HCT116 (cell line): ENCODE measurements around the gene LSS. TPM values are rescaled to one million over a fixed set of nuclear protein-coding genes. Genes with fewer than 3 reads are reported as not detected.

Source experiments
- ATAC-seq: fragments of 200-7000 bp; cut with Tn5 transposase; 2 replicates; pipeline ENCODE4 v1.9.1; 2020; ENCODE audit warnings: mild to moderate bottlenecking, moderate library complexity
- BruUV-seq: library from RNA; stranded (reverse); fragments of 400-500 nt; replicated peaks from 2 replicates; lab custom pipeline; 2021; lab: Mats Ljungman, UMichigan
- CTCF ChIA-PET: fragments of 300-600 bp; sonication (Branson Sonifier 250); formaldehyde crosslinking; loops from one replicate; lab custom pipeline; 2021; ENCODE audit warnings: antibody characterized with exemption; lab: Charles Lee
- POLR2A ChIA-PET: fragments of 300-600, 350-600 bp; sonication (Branson Sonifier 250); formaldehyde crosslinking; loops from one replicate; lab custom pipeline; 2021; ENCODE audit warnings: antibody characterized with exemption; lab: Charles Lee
- RAD21 ChIA-PET, 2 experiments: fragments of 300-600 bp; sonication (Branson Sonifier 250); formaldehyde crosslinking; loops; one replicate each; lab custom pipeline; 2023; ENCODE audit warnings: low total read pairs in 2 of 2; ENCODE audit not compliant: uncharacterized antibody in 2 of 2, unreplicated experiment in 2 of 2, low non-redundant PET in 1 of 2; lab: Charles Lee
- DNase-seq: peaks from one replicate; pipeline ENCODE4 v3.0.0-alpha.2; 2010; ENCODE audit warnings: low read depth, low spot score
- H2AFZ ChIP-seq: fragments of 200-600 bp; shearing (Covaris generic), sonication (generic); 2 replicates; pipeline ENCODE4 v1.6.1; 2017; ENCODE audit warnings: low read depth, mixed run types, mixed read lengths, antibody characterized with exemption, low read length; ENCODE audit not compliant: poor library complexity, severe bottlenecking
- H3K27ac ChIP-seq: 2 replicates; pipeline ENCODE4 v1.5.1; 2012; ENCODE audit warnings: low read depth, low read length
- H3K27me3 ChIP-seq: fragments of 200-600 bp; sonication (generic); 2 replicates; pipeline ENCODE4 v1.6.1; 2016; ENCODE audit warnings: mixed run types, low read length, mixed read lengths; ENCODE audit not compliant: insufficient read depth
- H3K36me3 ChIP-seq, 2 experiments: fragments of 200-500 bp in 1 of 2; fragments of 200-600 bp in 1 of 2; sonication (Bioruptor generic) in 1 of 2; sonication (generic) in 1 of 2; 2 replicates each; pipeline versions ENCODE4 v1.5.1 to v1.6.1; 2014 to 2016; ENCODE audit warnings: low read length in 2 of 2, inconsistent platforms in 1 of 2, mixed read lengths in 1 of 2, mixed run types in 1 of 2; ENCODE audit not compliant: insufficient read depth in 2 of 2, control insufficient read depth in 1 of 2
- H3K4me1 ChIP-seq, 2 experiments: fragments of 200-600 bp in 1 of 2; sonication (generic) in 1 of 2; 2 replicates each; pipeline versions ENCODE4 v1.5.1 to v1.6.1; 2012 to 2017; ENCODE audit warnings: low read length in 2 of 2, inconsistent platforms in 1 of 2, mild to moderate bottlenecking in 1 of 2, mixed read lengths in 1 of 2, mixed run types in 1 of 2, moderate library complexity in 1 of 2; ENCODE audit not compliant: insufficient read depth in 2 of 2, control insufficient read depth in 1 of 2
- H3K4me2 ChIP-seq: fragments of 200-600 bp; sonication (generic); 2 replicates; pipeline ENCODE4 v1.6.1; 2017; ENCODE audit warnings: mixed run types, low read length, mixed read lengths
- H3K4me3 ChIP-seq, 2 experiments: fragments of 200-600 bp in 1 of 2; sonication (generic) in 1 of 2; replicated peaks in 1 of 2; 2 replicates each; pipeline ENCODE4 v1.5.1; 2011 to 2016; ENCODE audit warnings: low read length in 2 of 2, control low read depth in 1 of 2, low read depth in 1 of 2, mild to moderate bottlenecking in 1 of 2, mixed read lengths in 1 of 2, mixed run types in 1 of 2
- H3K79me2 ChIP-seq: fragments of 200-600 bp; sonication (generic); 2 replicates; pipeline ENCODE4 v1.6.1; 2017; ENCODE audit warnings: mild to moderate bottlenecking, mixed run types, low read length, moderate library complexity, mixed read lengths; ENCODE audit not compliant: insufficient read depth
- H3K9ac ChIP-seq: fragments of 200-600 bp; sonication (generic); 2 replicates; pipeline ENCODE4 v1.6.1; 2016; ENCODE audit warnings: low read length, mixed read lengths
- H3K9me2 ChIP-seq: fragments of 200-600 bp; sonication (generic), shearing (Covaris generic); 2 replicates; pipeline ENCODE4 v1.6.1; 2017; ENCODE audit warnings: mixed run types, mild to moderate bottlenecking, moderate library complexity; ENCODE audit not compliant: insufficient read depth
- H3K9me3 ChIP-seq, 2 experiments: fragments of 200-500 bp in 1 of 2; fragments of 200-600 bp in 1 of 2; sonication (Bioruptor generic) in 1 of 2; sonication (generic) in 1 of 2; 2 replicates each; pipeline ENCODE4 v1.6.1; 2014 to 2017; ENCODE audit warnings: low read length in 2 of 2, mixed read lengths in 2 of 2, inconsistent platforms in 1 of 2, low read depth in 1 of 2, mild to moderate bottlenecking in 1 of 2, mixed run types in 1 of 2, moderate library complexity in 1 of 2; ENCODE audit not compliant: control insufficient read depth in 1 of 2, insufficient read depth in 1 of 2
- H4K20me1 ChIP-seq: fragments of 200-600 bp; sonication (generic), shearing (Covaris generic); 2 replicates; pipeline ENCODE4 v1.6.1; 2017; ENCODE audit warnings: mixed run types, mild to moderate bottlenecking, moderate library complexity; ENCODE audit not compliant: insufficient read depth
- ATF3 ChIP-seq: IDR thresholded peaks from 2 replicates; pipeline ENCODE4 v1.6.1; 2012
- CBX3 ChIP-seq: IDR thresholded peaks from 2 replicates; pipeline ENCODE4 v1.6.1; 2012; ENCODE audit warnings: low read depth
- CEBPB ChIP-seq: IDR thresholded peaks from 2 replicates; pipeline ENCODE4 v1.6.1; 2012; ENCODE audit warnings: low read depth
- EGR1 ChIP-seq: IDR thresholded peaks from 2 replicates; pipeline ENCODE4 v1.6.1; 2012; ENCODE audit warnings: low read depth
- ELF1 ChIP-seq: IDR thresholded peaks from 2 replicates; pipeline ENCODE4 v1.6.1; 2012; ENCODE audit warnings: low read depth, borderline replicate concordance
- FOSL1 ChIP-seq: IDR thresholded peaks from 2 replicates; pipeline ENCODE4 v1.6.1; 2012; ENCODE audit warnings: low read depth
- JUND ChIP-seq: IDR thresholded peaks from 2 replicates; pipeline ENCODE4 v1.6.1; 2012
- MAX ChIP-seq: IDR thresholded peaks from 2 replicates; pipeline ENCODE4 v1.6.1; 2012
- POLR2A ChIP-seq: IDR thresholded peaks from 2 replicates; pipeline ENCODE4 v1.7.0; 2011; ENCODE audit warnings: borderline replicate concordance; ENCODE audit not compliant: insufficient read depth, insufficient read length; ENCODE audit errors: extremely low read depth
- POLR2AphosphoS5 ChIP-seq: IDR thresholded peaks from 2 replicates; pipeline ENCODE4 v1.6.1; 2011; ENCODE audit warnings: mild to moderate bottlenecking, low read depth, low read length, moderate library complexity
- SIN3A ChIP-seq: IDR thresholded peaks from 2 replicates; pipeline ENCODE4 v1.6.1; 2012; ENCODE audit warnings: low read depth
- SP1 ChIP-seq: IDR thresholded peaks from 2 replicates; pipeline ENCODE4 v1.6.1; 2012; ENCODE audit warnings: low read depth
- SRF ChIP-seq: IDR thresholded peaks from 2 replicates; pipeline ENCODE4 v1.6.1; 2012; ENCODE audit warnings: low read depth
- TCF7L2 ChIP-seq: IDR thresholded peaks from 2 replicates; pipeline ENCODE4 v1.7.0; 2011; ENCODE audit warnings: borderline replicate concordance, inconsistent platforms; ENCODE audit not compliant: insufficient read depth, insufficient read length; ENCODE audit errors: extremely low read depth
- YY1 ChIP-seq: IDR thresholded peaks from 2 replicates; pipeline ENCODE4 v1.6.1; 2011; ENCODE audit warnings: low read length, low read depth, moderate library complexity, mild to moderate bottlenecking; ENCODE audit not compliant: insufficient replicate concordance; ENCODE audit errors: extremely low read depth
- ZFX ChIP-seq: fragments of 450-650 bp; IDR thresholded peaks from 2 replicates; pipeline ENCODE4 v1.6.1; 2017
- ZNF274 ChIP-seq: fragments of 200-500 bp; sonication (Bioruptor generic); IDR thresholded peaks from 2 replicates; pipeline ENCODE4 v1.6.1; 2014; ENCODE audit warnings: mild to moderate bottlenecking, low read depth, low read length, inconsistent platforms
- intact Hi-C: fragments of 100-400 bp; cut with micrococcal nuclease; formaldehyde crosslinking; loops from 2 replicates; pipeline ENCODE4 v1.10.0; 2022
- total RNA-seq: library from RNA; stranded (reverse); gene quantifications from one replicate; pipeline ENCODE4 v1.2.1, GENCODE V29; 2021; ENCODE audit not compliant: unreplicated experiment
- TF ChIP-seq, protein P1 (sequence below): IDR thresholded peaks from 2 replicates; pipeline ENCODE4 v1.6.1; 2012; ENCODE audit warnings: low read depth
- TF ChIP-seq, protein P2 (sequence below): IDR thresholded peaks from 2 replicates; pipeline ENCODE4 v1.6.1; 2011; ENCODE audit warnings: mild to moderate bottlenecking, low read length, moderate library complexity; ENCODE audit not compliant: insufficient replicate concordance; ENCODE audit errors: extremely low read depth
- TF ChIP-seq, protein P3 (sequence below), 3 experiments: fragments of 200-600 bp in 1 of 3; sonication (generic) in 1 of 3; IDR thresholded peaks in 2 of 3; conservative IDR thresholded peaks in 1 of 3; 2 replicates each; pipeline ENCODE4 v1.5.1; 2012 to 2017; ENCODE audit warnings: low read depth in 2 of 3, low read length in 2 of 3, antibody characterized with exemption in 1 of 3, borderline replicate concordance in 1 of 3, control low read depth in 1 of 3, mild to moderate bottlenecking in 1 of 3, mixed read lengths in 1 of 3, mixed run types in 1 of 3, moderate library complexity in 1 of 3; ENCODE audit not compliant: insufficient read depth in 1 of 3

The LSS gene
- total RNA-seq, 1 experiment from 2014 or later, result 44.7 TPM

- H3K4me2 ChIP-seq, result no peak overlapping the region
- POLR2A ChIA-PET, result no interaction called here
- no peaks in the 10 kb centered on the region for H3K4me1 ChIP-seq
- H3K9ac ChIP-seq, result no peak overlapping the region
- H4K20me1 ChIP-seq, result no peaks in the 10 kb centered on the region
- H3K9me2 ChIP-seq, result no peaks in the 10 kb centered on the region
- BruUV-seq, result no TSS peak
- RAD21 ChIA-PET, result no interaction called here
- no peaks in the 10 kb centered on the region for H3K79me2 ChIP-seq
- no peak for ATAC-seq
- intact Hi-C loops, result no loop called here
- no peaks in the 10 kb centered on the region for H3K9me3 ChIP-seq
- H3K27ac ChIP-seq, result no peak overlapping the region
- CTCF ChIA-PET, result no interaction called here
- H3K4me3 ChIP-seq, result no peak overlapping the region
- no peak overlapping the region for H2AFZ ChIP-seq
- no peak for DNase-seq
- H3K36me3 ChIP-seq, result no peaks in the 10 kb centered on the region
- TF ChIP-seq ELF1, result no peak
- TF ChIP-seq CBX3, result no peak
- TF ChIP-seq CEBPB, result no peak
- no peak for TF ChIP-seq SRF
- no peak for TF ChIP-seq JUND
- TF ChIP-seq MAX, result no peak
- no peak for TF ChIP-seq SIN3A
- no peak for TF ChIP-seq YY1
- no peak for TF ChIP-seq POLR2A
- TF ChIP-seq ZNF274, result no peak
- TF ChIP-seq SP1, result no peak
- no peak for TF ChIP-seq EGR1
- TF ChIP-seq, protein P1, sequence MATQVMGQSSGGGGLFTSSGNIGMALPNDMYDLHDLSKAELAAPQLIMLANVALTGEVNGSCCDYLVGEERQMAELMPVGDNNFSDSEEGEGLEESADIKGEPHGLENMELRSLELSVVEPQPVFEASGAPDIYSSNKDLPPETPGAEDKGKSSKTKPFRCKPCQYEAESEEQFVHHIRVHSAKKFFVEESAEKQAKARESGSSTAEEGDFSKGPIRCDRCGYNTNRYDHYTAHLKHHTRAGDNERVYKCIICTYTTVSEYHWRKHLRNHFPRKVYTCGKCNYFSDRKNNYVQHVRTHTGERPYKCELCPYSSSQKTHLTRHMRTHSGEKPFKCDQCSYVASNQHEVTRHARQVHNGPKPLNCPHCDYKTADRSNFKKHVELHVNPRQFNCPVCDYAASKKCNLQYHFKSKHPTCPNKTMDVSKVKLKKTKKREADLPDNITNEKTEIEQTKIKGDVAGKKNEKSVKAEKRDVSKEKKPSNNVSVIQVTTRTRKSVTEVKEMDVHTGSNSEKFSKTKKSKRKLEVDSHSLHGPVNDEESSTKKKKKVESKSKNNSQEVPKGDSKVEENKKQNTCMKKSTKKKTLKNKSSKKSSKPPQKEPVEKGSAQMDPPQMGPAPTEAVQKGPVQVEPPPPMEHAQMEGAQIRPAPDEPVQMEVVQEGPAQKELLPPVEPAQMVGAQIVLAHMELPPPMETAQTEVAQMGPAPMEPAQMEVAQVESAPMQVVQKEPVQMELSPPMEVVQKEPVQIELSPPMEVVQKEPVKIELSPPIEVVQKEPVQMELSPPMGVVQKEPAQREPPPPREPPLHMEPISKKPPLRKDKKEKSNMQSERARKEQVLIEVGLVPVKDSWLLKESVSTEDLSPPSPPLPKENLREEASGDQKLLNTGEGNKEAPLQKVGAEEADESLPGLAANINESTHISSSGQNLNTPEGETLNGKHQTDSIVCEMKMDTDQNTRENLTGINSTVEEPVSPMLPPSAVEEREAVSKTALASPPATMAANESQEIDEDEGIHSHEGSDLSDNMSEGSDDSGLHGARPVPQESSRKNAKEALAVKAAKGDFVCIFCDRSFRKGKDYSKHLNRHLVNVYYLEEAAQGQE, result no peak
- no peak for TF ChIP-seq POLR2AphosphoS5
- no peak for TF ChIP-seq ZFX
- TF ChIP-seq, protein P2, sequence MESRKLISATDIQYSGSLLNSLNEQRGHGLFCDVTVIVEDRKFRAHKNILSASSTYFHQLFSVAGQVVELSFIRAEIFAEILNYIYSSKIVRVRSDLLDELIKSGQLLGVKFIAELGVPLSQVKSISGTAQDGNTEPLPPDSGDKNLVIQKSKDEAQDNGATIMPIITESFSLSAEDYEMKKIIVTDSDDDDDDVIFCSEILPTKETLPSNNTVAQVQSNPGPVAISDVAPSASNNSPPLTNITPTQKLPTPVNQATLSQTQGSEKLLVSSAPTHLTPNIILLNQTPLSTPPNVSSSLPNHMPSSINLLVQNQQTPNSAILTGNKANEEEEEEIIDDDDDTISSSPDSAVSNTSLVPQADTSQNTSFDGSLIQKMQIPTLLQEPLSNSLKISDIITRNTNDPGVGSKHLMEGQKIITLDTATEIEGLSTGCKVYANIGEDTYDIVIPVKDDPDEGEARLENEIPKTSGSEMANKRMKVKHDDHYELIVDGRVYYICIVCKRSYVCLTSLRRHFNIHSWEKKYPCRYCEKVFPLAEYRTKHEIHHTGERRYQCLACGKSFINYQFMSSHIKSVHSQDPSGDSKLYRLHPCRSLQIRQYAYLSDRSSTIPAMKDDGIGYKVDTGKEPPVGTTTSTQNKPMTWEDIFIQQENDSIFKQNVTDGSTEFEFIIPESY, result no peak
- no peak for TF ChIP-seq TCF7L2
- no peak for TF ChIP-seq FOSL1
- TF ChIP-seq, protein P3, sequence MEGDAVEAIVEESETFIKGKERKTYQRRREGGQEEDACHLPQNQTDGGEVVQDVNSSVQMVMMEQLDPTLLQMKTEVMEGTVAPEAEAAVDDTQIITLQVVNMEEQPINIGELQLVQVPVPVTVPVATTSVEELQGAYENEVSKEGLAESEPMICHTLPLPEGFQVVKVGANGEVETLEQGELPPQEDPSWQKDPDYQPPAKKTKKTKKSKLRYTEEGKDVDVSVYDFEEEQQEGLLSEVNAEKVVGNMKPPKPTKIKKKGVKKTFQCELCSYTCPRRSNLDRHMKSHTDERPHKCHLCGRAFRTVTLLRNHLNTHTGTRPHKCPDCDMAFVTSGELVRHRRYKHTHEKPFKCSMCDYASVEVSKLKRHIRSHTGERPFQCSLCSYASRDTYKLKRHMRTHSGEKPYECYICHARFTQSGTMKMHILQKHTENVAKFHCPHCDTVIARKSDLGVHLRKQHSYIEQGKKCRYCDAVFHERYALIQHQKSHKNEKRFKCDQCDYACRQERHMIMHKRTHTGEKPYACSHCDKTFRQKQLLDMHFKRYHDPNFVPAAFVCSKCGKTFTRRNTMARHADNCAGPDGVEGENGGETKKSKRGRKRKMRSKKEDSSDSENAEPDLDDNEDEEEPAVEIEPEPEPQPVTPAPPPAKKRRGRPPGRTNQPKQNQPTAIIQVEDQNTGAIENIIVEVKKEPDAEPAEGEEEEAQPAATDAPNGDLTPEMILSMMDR (IDR thresholded peaks at IDR 0.05 in 2 of 3, conservative IDR thresholded peaks at IDR 0.05 in 1 of 3; ENCODE audit: borderline replicate concordance in 1 of 3, insufficient read depth in 1 of 3, low read depth in 2 of 3, low read length in 2 of 3), result no peak
- no peak for TF ChIP-seq ATF3
- no peaks in the 10 kb centered on the region for H3K27me3 ChIP-seq
Observed at GRCh38 chr21:46217511-46218196, 10.9 kb downstream of the LSS start.
